Measurements from ENCODE around the gene DPP3. TPM values are rescaled to one million over a fixed set of nuclear protein-coding genes. Genes with fewer than 3 reads are reported as not detected.

The DPP3 gene
- total RNA-seq, 1 donor from 2014 or later: 42.7 TPM

Other genes starting within 250 kb of the DPP3 start
- 31.1 and 49.6 TPM in 2 replicates for gene KLC2, start 222.7 kb upstream of the DPP3 start, total RNA-seq (ENCODE audit: low replicate concordance)
- 96.4 and 122 TPM in 2 replicates for gene RAB1B, start 211.8 kb upstream of the DPP3 start, total RNA-seq (ENCODE audit: low replicate concordance)
- 21.3 and 23.2 TPM in 2 replicates for gene CNIH2, start 202.3 kb upstream of the DPP3 start, total RNA-seq (ENCODE audit: low replicate concordance)
- gene YIF1A, start 191.3 kb upstream of the DPP3 start, total RNA-seq (ENCODE audit: low replicate concordance): 87.0 and 133 TPM in 2 replicates
- 2.1 and 2.6 TPM in 2 replicates for gene TMEM151A, start 188.5 kb upstream of the DPP3 start, total RNA-seq (ENCODE audit: low replicate concordance)
- 0.76 and 31.9 TPM in 2 replicates for gene CD248, start 163.4 kb upstream of the DPP3 start, total RNA-seq (ENCODE audit: low replicate concordance)
- 2.8 and 9.5 TPM in 2 replicates for gene RIN1, start 144.0 kb upstream of the DPP3 start, total RNA-seq (ENCODE audit: low replicate concordance)
- 35.1 and 42.4 TPM in 2 replicates for gene BRMS1, start 135.3 kb upstream of the DPP3 start, total RNA-seq (ENCODE audit: low replicate concordance)
- 16.0 and 31.9 TPM in 2 replicates for gene B4GAT1, start 132.8 kb upstream of the DPP3 start, total RNA-seq (ENCODE audit: low replicate concordance)
- 22.2 and 31.7 TPM in 2 replicates for gene SLC29A2, start 108.7 kb upstream of the DPP3 start, total RNA-seq (ENCODE audit: low replicate concordance)
- 0.14 and 0.77 TPM in 2 replicates for gene NPAS4, start 59.4 kb upstream of the DPP3 start, total RNA-seq (ENCODE audit: low replicate concordance)
- gene MRPL11, start 41.6 kb upstream of the DPP3 start, total RNA-seq (ENCODE audit: low replicate concordance): 53.0 and 69.8 TPM in 2 replicates
- gene PELI3, start 13.5 kb upstream of the DPP3 start, total RNA-seq (ENCODE audit: low replicate concordance): 17.9 and 25.0 TPM in 2 replicates
- gene BBS1, start 30.2 kb downstream of the DPP3 start, total RNA-seq (ENCODE audit: low replicate concordance): 43.1 and 71.8 TPM in 2 replicates
- gene ZDHHC24, start 65.6 kb downstream of the DPP3 start, total RNA-seq (ENCODE audit: low replicate concordance): 8.7 and 12.7 TPM in 2 replicates
- gene ACTN3, start 66.5 kb downstream of the DPP3 start, total RNA-seq (ENCODE audit: low replicate concordance): 0.57 and 2.6 TPM in 2 replicates
- gene CTSF, start 88.2 kb downstream of the DPP3 start, total RNA-seq (ENCODE audit: low replicate concordance): 10.1 TPM in 1 of 2 replicates, not detected in the other
- gene CCDC87, start 112.6 kb downstream of the DPP3 start, total RNA-seq (ENCODE audit: low replicate concordance): 0.94 and 1.1 TPM in 2 replicates
- 40.9 and 58.0 TPM in 2 replicates for gene CCS, start 112.8 kb downstream of the DPP3 start, total RNA-seq (ENCODE audit: low replicate concordance)
- 106 and 128 TPM in 2 replicates for gene RBM14, start 136.2 kb downstream of the DPP3 start, total RNA-seq (ENCODE audit: low replicate concordance)
- gene RBM4, start 158.3 kb downstream of the DPP3 start, total RNA-seq (ENCODE audit: low replicate concordance): 191 and 228 TPM in 2 replicates
- gene RBM4B, start 197.5 kb downstream of the DPP3 start, total RNA-seq (ENCODE audit: low replicate concordance): 25.2 and 49.1 TPM in 2 replicates
- gene SPTBN2, start 248.8 kb downstream of the DPP3 start, total RNA-seq (ENCODE audit: low replicate concordance): 56.0 and 139 TPM in 2 replicates

All from type B pancreatic cell (in vitro differentiated cells).